ENCODE results near the gene STPG3. TPM values are rescaled to one million over a fixed set of nuclear protein-coding genes. Genes with fewer than 3 reads are reported as not detected.

STPG3 gene
- total and polyA plus RNA-seq, 2 of the 13 experiments (the other 11 are each of a cell fraction or from before 2014, with no cell fraction given), result not detected

DNA sequence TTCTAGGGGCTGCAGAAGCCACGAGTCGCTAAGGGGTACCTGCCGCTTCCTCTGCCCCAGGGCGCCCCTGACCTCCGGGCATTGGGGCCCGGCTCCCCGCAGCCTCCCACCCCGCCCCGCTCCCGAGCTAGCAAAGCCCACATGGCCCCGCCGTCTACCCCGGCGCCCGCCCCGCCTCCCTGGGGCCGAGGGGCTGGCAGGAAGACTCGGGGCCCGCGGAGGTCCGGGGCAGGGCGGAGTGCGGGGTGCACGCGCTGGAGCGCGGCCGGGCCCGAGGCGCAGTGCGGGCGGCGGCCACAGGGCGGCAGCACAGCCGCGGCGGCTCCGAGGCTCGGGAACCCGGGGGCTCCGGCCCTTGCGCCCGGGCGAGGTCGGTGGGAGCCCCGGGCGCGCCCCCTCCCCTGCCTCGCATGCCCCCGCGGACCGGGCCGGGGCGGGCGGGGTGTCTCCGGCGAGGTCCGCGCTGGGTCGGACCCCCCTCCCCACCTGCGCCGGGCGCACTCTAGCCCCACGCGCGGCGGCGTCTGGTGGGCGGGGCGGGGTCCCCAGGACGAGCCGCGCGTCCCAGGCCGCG is 44.2 kb downstream of the STPG3 start (continued):
- TF ChIP-seq MTERF4 (CRISPR knock-in tag; IDR thresholded peaks at IDR 0.05), result no peak
- TF ChIP-seq, protein P1, sequence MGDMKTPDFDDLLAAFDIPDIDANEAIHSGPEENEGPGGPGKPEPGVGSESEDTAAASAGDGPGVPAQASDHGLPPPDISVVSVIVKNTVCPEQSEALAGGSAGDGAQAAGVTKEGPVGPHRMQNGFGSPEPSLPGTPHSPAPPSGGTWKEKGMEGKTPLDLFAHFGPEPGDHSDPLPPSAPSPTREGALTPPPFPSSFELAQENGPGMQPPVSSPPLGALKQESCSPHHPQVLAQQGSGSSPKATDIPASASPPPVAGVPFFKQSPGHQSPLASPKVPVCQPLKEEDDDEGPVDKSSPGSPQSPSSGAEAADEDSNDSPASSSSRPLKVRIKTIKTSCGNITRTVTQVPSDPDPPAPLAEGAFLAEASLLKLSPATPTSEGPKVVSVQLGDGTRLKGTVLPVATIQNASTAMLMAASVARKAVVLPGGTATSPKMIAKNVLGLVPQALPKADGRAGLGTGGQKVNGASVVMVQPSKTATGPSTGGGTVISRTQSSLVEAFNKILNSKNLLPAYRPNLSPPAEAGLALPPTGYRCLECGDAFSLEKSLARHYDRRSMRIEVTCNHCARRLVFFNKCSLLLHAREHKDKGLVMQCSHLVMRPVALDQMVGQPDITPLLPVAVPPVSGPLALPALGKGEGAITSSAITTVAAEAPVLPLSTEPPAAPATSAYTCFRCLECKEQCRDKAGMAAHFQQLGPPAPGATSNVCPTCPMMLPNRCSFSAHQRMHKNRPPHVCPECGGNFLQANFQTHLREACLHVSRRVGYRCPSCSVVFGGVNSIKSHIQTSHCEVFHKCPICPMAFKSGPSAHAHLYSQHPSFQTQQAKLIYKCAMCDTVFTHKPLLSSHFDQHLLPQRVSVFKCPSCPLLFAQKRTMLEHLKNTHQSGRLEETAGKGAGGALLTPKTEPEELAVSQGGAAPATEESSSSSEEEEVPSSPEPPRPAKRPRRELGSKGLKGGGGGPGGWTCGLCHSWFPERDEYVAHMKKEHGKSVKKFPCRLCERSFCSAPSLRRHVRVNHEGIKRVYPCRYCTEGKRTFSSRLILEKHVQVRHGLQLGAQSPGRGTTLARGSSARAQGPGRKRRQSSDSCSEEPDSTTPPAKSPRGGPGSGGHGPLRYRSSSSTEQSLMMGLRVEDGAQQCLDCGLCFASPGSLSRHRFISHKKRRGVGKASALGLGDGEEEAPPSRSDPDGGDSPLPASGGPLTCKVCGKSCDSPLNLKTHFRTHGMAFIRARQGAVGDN (CRISPR knock-in tag; IDR thresholded peaks at IDR 0.05), result peak; percentile 63
- no peak for TF ChIP-seq SATB2 (CRISPR knock-in tag; IDR thresholded peaks at IDR 0.05)
- 0 out of 2 replicates have a peak, but pooled peaks have one; percentile 26 for TF ChIP-seq ZFX (CRISPR knock-in tag; IDR thresholded peaks at IDR 0.05; ENCODE audit: low read depth)
- no peak for TF ChIP-seq YY1 (IDR thresholded peaks at IDR 0.05; ENCODE audit: insufficient read depth, insufficient replicate concordance, low read depth, low read length)
- no peak for TF ChIP-seq ZKSCAN1 (IDR thresholded peaks at IDR 0.05; ENCODE audit: low read length)
- TF ChIP-seq GMEB2 (CRISPR knock-in tag; IDR thresholded peaks at IDR 0.05; ENCODE audit: low read depth), result no peak
- no peak for TF ChIP-seq ZNF550 (CRISPR knock-in tag; IDR thresholded peaks at IDR 0.05; ENCODE audit: borderline replicate concordance)
- no peak for TF ChIP-seq SIN3B (IDR thresholded peaks at IDR 0.05; ENCODE audit: low read length)
- TF ChIP-seq ZNF567 (CRISPR knock-in tag; IDR thresholded peaks at IDR 0.05; ENCODE audit: borderline replicate concordance), result no peak

Data from HepG2 (cell line).